IPS-15b (cell line): ENCODE results near the gene COPG1.
"Not testable (repeated sequence)": the region's sequence is repeated elsewhere in the genome, so short reads cannot be mapped to it uniquely, and the experiment has no call there.

Experiments used
- H3K27me3 ChIP-seq: one replicate; pipeline ENCODE4 v1.6.1; 2013; ENCODE audit warnings: low read length; ENCODE audit not compliant: control insufficient read depth, insufficient read depth
- H3K36me3 ChIP-seq: one replicate; pipeline ENCODE4 v1.6.1; 2013; ENCODE audit warnings: low read length; ENCODE audit not compliant: control insufficient read depth, insufficient read depth
- H3K4me1 ChIP-seq: one replicate; pipeline ENCODE4 v1.6.1; 2013; ENCODE audit warnings: mild to moderate bottlenecking, low read length; ENCODE audit not compliant: control insufficient read depth, insufficient read depth
- H3K4me3 ChIP-seq: one replicate; pipeline ENCODE4 v1.5.1; 2013; ENCODE audit warnings: low read depth, low read length
- H3K9ac ChIP-seq: one replicate; pipeline ENCODE4 v1.6.1; 2013; ENCODE audit warnings: low read depth, mild to moderate bottlenecking, low read length
- H3K9me3 ChIP-seq: one replicate; pipeline ENCODE4 v1.6.1; 2013; ENCODE audit warnings: mild to moderate bottlenecking, low read length; ENCODE audit not compliant: control insufficient read depth, insufficient read depth

The COPG1 gene, protein sequence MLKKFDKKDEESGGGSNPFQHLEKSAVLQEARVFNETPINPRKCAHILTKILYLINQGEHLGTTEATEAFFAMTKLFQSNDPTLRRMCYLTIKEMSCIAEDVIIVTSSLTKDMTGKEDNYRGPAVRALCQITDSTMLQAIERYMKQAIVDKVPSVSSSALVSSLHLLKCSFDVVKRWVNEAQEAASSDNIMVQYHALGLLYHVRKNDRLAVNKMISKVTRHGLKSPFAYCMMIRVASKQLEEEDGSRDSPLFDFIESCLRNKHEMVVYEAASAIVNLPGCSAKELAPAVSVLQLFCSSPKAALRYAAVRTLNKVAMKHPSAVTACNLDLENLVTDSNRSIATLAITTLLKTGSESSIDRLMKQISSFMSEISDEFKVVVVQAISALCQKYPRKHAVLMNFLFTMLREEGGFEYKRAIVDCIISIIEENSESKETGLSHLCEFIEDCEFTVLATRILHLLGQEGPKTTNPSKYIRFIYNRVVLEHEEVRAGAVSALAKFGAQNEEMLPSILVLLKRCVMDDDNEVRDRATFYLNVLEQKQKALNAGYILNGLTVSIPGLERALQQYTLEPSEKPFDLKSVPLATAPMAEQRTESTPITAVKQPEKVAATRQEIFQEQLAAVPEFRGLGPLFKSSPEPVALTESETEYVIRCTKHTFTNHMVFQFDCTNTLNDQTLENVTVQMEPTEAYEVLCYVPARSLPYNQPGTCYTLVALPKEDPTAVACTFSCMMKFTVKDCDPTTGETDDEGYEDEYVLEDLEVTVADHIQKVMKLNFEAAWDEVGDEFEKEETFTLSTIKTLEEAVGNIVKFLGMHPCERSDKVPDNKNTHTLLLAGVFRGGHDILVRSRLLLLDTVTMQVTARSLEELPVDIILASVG

DNA sequence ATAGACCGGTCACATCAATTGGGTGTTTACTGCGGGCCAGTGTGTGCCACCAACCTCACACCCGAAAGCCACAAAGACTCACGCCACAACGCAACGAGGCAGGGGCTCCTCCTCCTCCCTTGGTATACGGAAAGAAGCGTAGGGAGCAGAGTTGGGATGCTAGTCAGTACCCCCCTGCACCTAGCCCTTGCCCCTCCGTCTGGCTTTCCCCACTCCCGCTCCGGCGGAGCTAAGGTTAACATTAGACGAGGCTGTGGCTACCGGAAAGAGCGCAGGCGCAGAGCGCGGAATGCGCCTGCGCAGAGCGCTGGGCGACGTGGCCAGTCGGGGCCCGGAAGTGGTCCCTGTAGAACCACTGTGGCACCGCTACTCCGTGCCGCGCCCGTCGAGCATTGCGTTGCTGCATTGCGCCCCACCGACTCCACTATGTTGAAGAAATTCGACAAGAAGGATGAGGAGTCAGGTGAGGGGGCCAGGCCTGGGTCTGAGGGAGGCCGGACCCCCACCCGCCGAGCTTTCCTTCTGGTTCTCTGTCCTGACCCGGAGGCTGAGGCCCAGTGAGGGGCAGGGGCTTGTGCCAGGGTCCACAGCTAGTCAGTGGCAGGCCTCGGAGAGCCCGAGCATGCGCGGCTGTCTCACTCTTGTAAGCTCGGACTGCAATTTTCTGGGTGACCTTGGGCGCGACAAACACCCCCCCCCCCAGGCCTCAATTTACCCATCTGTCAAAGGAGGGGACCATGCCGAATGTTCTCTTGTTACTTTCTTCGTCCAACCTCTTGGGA is at the start of gene COPG1:
Gene COPG1, plus strand, starts transcription at position 323 of the 782 bp plus-strand sequence. Its CDS starts 104 bp downstream, at position 427.
- H3K27me3 ChIP-seq, result no peaks in the 10 kb centered on the region
- H3K36me3 ChIP-seq, result peaks cover 19% of the 10 kb centered on the region
- peaks cover 7% of the 10 kb centered on the region for H3K4me1 ChIP-seq
- no peaks in the 10 kb centered on the region for H3K9me3 ChIP-seq
- H3K9ac ChIP-seq, result peak within 1 kb of the TSS; percentile 98
- H3K4me3 ChIP-seq, result peak within 1 kb of the TSS; percentile 97

DNA sequence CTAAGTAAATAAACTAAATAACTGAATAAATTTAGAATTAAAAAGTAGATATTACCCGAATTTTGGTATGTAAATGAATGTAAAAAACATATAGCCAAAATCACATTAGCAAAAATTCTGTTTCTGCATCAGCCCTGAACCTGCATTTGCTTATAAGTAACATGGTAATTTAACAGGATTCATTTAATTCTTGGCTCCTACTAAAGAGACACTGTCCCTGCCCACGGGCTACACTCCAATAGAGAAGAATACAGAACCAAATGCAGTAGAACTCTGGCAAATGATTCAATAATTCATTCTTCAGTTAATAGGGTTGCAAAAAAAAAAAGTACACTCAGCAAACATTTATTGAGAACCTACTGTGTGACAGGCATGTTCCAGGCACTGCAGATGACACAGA is 44.9 kb upstream of the COPG1 start:
- H3K27me3 ChIP-seq, result no peaks in the 10 kb centered on the region
- H3K4me1 ChIP-seq, result no peaks in the 10 kb centered on the region
- H3K9me3 ChIP-seq, result no peaks in the 10 kb centered on the region

DNA sequence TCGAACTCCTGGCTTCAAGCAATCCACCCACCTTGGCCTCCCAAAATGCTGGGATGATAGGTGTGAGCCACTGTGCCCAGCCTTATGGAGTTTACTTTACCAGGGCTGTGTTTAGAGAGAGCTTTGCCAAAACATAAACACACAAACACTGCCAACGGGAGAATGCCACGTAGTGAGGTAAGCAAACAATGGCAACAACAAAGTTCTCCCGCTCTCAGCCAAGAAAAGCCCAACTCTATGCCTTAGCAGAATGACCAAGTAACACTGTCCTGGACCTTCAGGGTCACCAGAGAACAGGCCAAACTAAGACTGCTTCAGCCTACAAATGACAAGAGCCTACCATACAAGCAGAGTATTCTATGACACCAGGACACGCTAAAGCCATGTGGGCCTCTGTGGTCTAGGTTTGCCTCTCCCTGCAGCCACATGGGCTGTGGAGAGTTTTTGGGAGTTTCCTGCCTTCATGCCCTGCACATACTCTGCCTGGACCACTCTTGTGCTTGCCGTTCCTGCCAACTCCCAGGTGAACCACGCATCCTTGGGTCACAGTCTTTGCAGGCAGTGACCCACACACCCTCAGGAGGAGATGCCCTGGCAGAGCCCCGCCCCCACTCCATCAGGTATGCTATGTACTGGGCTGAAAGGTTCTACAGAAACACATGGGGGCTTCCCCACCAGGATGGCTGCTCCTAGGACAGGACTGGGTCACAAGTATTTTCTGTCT is 44.1 kb upstream of the COPG1 start:
- H3K9me3 ChIP-seq, result no peaks in the 10 kb centered on the region
- H3K36me3 ChIP-seq, result no peaks in the 10 kb centered on the region
- H3K4me1 ChIP-seq, result no peaks in the 10 kb centered on the region
- H3K27me3 ChIP-seq, result no peaks in the 10 kb centered on the region
- H3K9ac ChIP-seq, result no peak overlapping the region
- no peak overlapping the region for H3K4me3 ChIP-seq

More for the DNA sequence above, 44.9 kb upstream of the COPG1 start:
- Histone ChIP-seq H3K9ac (no peak overlapping the region), H3K36me3 (no peaks in the 10 kb centered on the region), H3K4me3 (no peak overlapping the region)

DNA sequence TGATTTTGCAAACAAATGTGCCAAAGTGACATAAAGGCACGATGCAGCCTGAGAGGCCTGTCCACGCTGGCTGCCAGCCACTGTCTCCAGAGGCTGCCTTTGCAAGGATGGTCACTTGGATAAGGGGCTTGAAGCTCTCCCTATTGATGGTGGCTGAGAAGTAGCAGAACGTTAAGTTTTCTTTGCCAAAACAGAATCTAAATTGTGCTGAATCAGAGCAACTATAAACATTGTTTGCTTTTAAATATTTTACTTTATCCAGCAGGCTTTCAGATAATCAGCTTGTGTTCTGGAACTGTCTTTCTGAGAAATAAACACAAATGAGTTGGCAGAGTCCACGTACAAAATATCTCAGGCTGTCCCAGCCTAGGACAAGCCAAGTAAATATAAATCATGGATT is 41.9 kb upstream of the COPG1 start:
- H3K9me3 ChIP-seq, result no peaks in the 10 kb centered on the region
- H3K4me1 ChIP-seq, result no peaks in the 10 kb centered on the region
- no peaks in the 10 kb centered on the region for H3K27me3 ChIP-seq
- H3K9ac ChIP-seq, result no peak overlapping the region
- no peak overlapping the region for H3K4me3 ChIP-seq
- no peaks in the 10 kb centered on the region for H3K36me3 ChIP-seq

DNA sequence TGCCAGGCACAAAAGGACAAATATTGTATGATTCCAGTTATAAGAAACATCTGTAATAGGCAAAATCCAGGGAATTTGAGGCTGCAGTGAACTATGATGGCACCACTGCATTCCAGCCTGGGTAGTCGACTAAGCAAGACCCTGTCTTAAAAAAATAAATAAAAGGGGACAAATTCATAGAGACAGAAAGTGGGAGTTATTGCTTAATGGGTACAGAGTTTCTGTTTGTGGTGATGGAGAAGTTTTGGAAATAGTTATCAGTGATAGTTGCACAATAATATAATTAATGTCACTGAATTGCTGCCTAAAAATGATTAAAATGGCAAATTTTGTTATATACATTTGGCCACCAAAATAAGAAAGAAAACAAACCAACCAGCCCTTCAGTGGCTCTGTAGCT is 38.1 kb upstream of the COPG1 start:
- Histone ChIP-seq H3K27me3 (no peaks in the 10 kb centered on the region), H3K36me3 (no peaks in the 10 kb centered on the region), H3K4me1 (no peaks in the 10 kb centered on the region), H3K4me3 (no peak overlapping the region), H3K9ac (no peak overlapping the region), H3K9me3 (no peaks in the 10 kb centered on the region)

DNA sequence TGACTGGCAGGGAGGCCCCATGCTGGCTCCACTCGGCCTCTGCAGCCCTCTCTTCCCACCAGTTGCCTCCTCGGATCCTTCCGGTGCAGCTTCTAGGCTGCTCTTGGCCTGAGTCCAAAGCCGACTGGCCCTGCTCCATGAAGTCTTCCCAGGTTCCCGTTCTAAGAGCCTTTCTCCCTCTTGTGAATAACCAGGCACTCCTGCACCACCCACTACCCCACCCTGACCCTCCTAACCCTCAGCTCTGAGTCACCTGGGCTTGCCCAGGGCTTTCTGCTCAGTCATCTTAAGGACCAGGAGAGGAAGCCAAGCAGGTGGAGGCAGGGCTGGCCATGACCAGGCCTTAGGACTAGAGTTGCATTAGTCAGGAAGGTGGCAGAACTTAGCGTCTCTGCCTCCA is 37.6 kb upstream of the COPG1 start:
- H3K4me1 ChIP-seq, result no peaks in the 10 kb centered on the region

DNA sequence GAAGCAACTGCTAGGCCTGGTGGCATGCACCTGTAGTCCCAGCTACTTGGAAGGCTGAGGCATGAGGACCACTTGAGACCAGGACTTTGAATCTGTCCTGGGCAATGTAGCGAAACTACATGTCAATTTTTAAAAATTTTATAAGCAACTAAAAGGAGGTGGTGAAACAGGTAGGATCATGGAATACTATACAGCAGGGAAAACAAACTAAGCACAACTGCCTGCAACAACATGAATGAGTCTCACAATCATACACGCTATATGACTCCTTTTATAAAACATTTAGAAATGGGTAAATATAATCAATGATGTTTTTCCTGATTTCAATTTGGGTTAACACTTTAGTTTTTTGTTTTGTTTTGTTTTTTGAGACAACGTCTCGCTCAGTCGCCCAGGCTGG is 36.2 kb upstream of the COPG1 start:
- Histone ChIP-seq H3K27me3 (no peaks in the 10 kb centered on the region), H3K9ac (no peak overlapping the region), H3K36me3 (no peaks in the 10 kb centered on the region), H3K4me1 (no peaks in the 10 kb centered on the region), H3K9me3 (no peaks in the 10 kb centered on the region), H3K4me3 (no peak overlapping the region)

More for the DNA sequence above, 37.6 kb upstream of the COPG1 start:
- no peak overlapping the region for H3K4me3 ChIP-seq
- no peak overlapping the region for H3K9ac ChIP-seq
- H3K36me3 ChIP-seq, result no peaks in the 10 kb centered on the region
- no peaks in the 10 kb centered on the region for H3K27me3 ChIP-seq
- H3K9me3 ChIP-seq, result no peaks in the 10 kb centered on the region

DNA sequence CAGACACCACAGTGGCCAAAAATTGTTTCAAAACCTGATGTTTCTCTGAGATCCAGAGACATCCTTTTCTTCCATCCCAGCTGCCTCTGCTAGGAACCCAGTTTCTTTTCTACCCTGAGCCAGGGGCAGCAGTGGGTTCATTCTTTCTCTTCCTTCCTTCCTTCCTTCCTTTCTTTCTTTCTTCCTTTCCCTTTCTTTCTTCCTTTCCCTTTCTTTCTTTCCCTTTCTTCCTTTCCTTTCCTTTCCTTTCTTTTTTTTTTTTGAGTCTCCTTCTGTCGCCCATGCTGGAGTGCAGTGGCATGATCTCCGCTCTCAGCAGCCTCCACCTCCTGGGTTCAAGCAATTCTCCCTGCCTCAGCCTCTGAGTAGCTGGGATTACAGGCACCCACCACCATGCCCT is 30.7 kb upstream of the COPG1 start:
- Histone ChIP-seq H3K9ac (no peak overlapping the region), H3K4me1 (no peaks in the 10 kb centered on the region), H3K4me3 (no peak overlapping the region), H3K36me3 (no peaks in the 10 kb centered on the region), H3K9me3 (no peaks in the 10 kb centered on the region), H3K27me3 (no peaks in the 10 kb centered on the region)

DNA sequence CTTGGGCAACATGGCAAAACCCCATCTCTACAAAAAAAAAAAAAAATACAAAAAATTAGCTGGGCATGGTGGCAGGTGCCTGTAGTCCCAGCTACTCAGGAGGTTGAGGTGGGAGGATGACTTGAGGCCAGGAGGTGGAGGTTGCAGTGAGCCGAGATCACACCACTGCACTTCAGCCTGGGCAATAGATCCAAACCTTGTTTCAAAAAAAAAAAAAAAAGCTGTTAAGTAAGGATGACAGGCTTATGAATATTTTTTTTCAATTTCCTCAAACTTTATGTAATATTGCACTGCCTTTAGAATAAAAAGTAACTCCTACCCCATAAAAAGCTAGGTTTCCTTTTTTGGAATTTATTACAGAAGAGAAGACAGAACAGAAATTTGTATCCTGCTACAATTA is 25.0 kb upstream of the COPG1 start:
- H3K9me3 ChIP-seq, H3K4me3 ChIP-seq, H3K9ac ChIP-seq: not testable (repeated sequence)

DNA sequence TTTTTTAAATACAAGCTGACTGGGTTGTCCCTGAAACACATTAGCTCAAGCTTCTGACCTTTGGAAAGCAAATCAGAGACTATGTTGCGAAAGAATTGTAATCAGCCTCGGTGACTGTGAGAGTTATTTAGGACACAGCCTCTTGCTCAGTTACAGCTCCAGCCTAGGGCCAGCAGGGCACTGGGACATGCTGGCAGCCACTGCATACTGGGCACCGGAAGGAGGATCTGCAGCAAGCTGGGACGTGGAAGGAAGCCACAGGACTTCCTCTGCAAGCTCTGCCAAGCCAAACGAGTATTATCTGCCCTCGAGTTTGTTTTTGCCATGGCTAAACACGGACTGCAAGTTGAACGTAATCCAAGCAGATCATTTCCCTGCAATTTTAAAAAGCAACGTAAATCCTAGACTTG is 24.4 kb upstream of the COPG1 start:
- peaks cover 3% of the 10 kb centered on the region for H3K4me1 ChIP-seq
- no peak overlapping the region for H3K4me3 ChIP-seq
- H3K36me3 ChIP-seq, result no peaks in the 10 kb centered on the region
- no peaks in the 10 kb centered on the region for H3K9me3 ChIP-seq
- no peak overlapping the region for H3K9ac ChIP-seq
- no peaks in the 10 kb centered on the region for H3K27me3 ChIP-seq

More for the DNA sequence above, 25.0 kb upstream of the COPG1 start:
- H3K4me1 ChIP-seq, H3K27me3 ChIP-seq, H3K36me3 ChIP-seq: not testable (repeated sequence)

DNA sequence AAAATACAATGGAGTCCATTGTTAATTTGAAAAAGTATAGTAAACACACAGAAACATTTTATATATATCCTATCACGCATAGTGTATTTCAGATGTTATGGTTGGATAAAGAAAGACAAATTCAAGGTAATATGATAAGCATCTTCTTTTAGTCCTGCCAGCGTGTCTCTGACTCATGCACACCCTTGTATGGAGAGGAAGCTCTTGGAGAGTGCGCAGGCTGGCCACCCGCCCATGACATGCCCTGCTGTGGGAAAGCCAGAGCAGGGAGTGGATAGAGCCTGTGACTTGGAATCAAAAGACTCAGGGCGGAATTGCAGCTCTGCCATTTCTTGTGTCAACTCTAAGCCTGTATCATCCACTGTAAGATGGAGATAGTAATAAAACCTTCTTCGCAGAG is 23.0 kb upstream of the COPG1 start:
- H3K36me3 ChIP-seq, result no peaks in the 10 kb centered on the region
- no peak overlapping the region for H3K4me3 ChIP-seq
- no peak overlapping the region for H3K9ac ChIP-seq
- H3K4me1 ChIP-seq, result peaks cover 3% of the 10 kb centered on the region
- no peaks in the 10 kb centered on the region for H3K27me3 ChIP-seq
- no peaks in the 10 kb centered on the region for H3K9me3 ChIP-seq
